Measurements from ENCODE around the gene ITPR2.

DNA sequence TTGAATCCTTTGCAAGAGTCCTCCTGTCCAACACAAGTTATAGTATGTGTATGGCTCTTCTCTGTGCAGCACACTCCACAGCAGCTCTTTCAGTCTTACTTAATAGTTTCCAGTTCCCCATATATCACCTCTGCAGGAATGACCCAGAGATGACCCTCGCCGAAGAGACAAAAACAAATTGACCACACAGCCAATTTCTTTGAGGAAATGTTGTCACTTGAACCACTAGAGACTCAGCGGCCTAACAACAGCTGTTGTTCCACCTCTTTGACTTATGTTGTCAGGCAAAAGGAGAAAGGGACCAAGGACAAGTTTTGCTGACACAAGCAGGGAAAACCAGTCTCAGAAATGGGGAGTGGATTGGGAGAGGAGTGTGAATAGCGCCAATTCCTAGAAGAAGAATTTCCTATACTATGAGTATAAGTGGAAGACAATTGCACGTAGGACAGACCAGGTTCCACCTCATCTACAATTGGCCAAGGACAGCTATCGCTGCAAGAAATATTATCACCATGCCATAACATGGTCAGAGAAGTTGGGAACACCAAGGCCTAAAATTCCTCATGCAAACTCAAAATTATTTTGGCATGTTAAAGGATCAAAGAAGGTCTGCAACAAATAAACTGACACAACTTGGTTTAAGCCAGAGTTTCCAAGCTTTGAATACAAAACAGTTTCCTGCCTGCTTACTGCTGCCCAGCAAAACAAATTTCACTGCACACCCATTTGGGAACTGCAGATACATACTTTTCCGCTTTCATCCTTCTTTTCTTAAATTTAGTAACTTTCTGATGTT, 41.7 kb upstream of the ITPR2 start:
- TF ChIP-seq, protein P1, sequence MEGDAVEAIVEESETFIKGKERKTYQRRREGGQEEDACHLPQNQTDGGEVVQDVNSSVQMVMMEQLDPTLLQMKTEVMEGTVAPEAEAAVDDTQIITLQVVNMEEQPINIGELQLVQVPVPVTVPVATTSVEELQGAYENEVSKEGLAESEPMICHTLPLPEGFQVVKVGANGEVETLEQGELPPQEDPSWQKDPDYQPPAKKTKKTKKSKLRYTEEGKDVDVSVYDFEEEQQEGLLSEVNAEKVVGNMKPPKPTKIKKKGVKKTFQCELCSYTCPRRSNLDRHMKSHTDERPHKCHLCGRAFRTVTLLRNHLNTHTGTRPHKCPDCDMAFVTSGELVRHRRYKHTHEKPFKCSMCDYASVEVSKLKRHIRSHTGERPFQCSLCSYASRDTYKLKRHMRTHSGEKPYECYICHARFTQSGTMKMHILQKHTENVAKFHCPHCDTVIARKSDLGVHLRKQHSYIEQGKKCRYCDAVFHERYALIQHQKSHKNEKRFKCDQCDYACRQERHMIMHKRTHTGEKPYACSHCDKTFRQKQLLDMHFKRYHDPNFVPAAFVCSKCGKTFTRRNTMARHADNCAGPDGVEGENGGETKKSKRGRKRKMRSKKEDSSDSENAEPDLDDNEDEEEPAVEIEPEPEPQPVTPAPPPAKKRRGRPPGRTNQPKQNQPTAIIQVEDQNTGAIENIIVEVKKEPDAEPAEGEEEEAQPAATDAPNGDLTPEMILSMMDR (IDR thresholded peaks at IDR 0.05; ENCODE audit: low read depth, low read length, missing input control) = no peak
- TF ChIP-seq JUND (IDR thresholded peaks at IDR 0.05) = no peak
- TF ChIP-seq TAF1 (conservative IDR thresholded peaks at IDR 0.05) = no peak
- no peak for TF ChIP-seq RAD21 (IDR thresholded peaks at IDR 0.05)
- no peak for TF ChIP-seq GABPA (IDR thresholded peaks at IDR 0.05 in 1 of 2, conservative IDR thresholded peaks at IDR 0.05 in 1 of 2)
